GM13976 (cell line): Measurements from ENCODE around the gene RAPGEF2.

Source experiments
- DNase-seq: peaks from one replicate; pipeline ENCODE4 v3.0.0; 2012; ENCODE audit warnings: low spot score
- in situ Hi-C: fragments of 300-500 bp; cut with MboI; formaldehyde crosslinking; loops from one replicate; pipeline ENCODE4 v1.12.0; 2022; ENCODE audit warnings: low sequenced_read_pairs, mixed read lengths, inconsistent platforms; ENCODE audit not compliant: unreplicated experiment
- TF ChIP-seq, protein P1 (sequence below): IDR thresholded peaks from 2 replicates; pipeline ENCODE4 v1.5.1; 2012; ENCODE audit warnings: borderline replicate concordance, mild to moderate bottlenecking; ENCODE audit not compliant: insufficient read depth; ENCODE audit errors: extremely low read depth, missing control alignments, control extremely low read depth

The RAPGEF2 gene

DNA sequence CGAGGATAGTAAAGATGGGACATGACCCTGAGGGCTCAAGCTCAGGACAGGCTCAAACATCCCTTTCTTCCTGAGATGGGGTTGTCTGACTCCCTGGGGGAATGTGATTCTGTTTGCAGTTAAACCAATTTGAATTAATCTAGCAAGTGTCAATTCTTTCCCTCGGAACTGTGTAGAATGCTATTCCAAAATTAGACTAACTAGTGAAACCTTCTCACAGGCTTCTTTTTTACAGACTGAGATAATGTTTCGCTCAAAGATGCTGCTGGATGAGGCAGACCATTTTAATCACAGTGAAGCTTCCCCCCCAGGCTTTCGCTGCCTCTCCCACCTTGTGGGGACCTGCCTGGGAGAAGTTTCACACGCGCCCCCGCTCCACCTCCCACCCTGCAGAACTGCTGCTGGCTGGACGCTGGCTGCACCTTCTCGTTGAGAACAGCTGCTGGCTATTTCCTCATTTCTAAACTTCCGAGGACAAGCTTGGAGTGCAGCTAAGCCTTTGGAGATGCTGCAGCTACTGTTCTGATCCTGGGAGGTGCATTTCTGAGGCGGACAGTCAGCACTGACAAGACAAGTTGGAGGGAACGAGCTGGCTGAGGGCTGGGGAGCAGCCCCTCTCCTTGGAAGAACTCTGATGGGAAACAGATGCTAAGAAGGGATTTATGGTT is 297.8 kb downstream of the RAPGEF2 start:
- in situ Hi-C loops, result no loop called here
- TF ChIP-seq, protein P1, sequence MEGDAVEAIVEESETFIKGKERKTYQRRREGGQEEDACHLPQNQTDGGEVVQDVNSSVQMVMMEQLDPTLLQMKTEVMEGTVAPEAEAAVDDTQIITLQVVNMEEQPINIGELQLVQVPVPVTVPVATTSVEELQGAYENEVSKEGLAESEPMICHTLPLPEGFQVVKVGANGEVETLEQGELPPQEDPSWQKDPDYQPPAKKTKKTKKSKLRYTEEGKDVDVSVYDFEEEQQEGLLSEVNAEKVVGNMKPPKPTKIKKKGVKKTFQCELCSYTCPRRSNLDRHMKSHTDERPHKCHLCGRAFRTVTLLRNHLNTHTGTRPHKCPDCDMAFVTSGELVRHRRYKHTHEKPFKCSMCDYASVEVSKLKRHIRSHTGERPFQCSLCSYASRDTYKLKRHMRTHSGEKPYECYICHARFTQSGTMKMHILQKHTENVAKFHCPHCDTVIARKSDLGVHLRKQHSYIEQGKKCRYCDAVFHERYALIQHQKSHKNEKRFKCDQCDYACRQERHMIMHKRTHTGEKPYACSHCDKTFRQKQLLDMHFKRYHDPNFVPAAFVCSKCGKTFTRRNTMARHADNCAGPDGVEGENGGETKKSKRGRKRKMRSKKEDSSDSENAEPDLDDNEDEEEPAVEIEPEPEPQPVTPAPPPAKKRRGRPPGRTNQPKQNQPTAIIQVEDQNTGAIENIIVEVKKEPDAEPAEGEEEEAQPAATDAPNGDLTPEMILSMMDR, result no peak
- no peak for DNase-seq

GRCh38 chr4:159401226-159401712 is 298.4 kb downstream of the RAPGEF2 start:
- no peak for DNase-seq
- TF ChIP-seq, protein P1, result no peak
- in situ Hi-C loops, result no loop called here

DNA sequence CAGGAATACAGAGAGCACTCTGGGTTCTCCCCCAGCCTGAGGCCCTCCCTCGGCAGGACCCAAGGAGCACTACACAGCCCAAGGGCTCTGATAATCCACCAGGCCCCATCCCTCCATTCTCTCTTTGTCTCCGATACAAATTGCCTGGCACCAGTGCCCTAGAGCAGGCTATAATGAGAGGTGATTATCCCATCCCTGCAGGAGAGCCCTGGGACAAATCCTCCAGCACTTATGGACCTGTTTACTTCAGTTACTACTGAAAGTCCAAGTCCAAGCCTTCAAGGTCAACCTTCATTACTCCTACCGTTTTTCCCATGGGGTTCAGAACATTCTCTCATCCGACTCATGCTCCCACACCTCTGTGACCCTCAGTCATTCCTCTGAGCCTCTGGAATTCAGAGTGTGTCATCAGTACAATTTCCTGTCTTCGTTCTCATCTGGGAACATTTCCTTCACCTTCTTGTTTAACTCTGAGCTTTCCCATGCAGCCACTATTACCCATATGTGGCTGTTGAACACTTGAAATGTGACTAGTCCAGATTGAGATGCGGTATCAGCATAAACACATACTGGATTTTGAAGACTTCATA is 299.0 kb downstream of the RAPGEF2 start:
- DNase-seq, result no peak
- TF ChIP-seq, protein P1, result no peak
- in situ Hi-C loops, result no loop called here
